GM18868 (cell line): ENCODE data around the gene SUMO3.

Source experiments
- ATAC-seq: cut with Tn5 transposase; IDR thresholded peaks from one replicate; pipeline ENCODE4 v1.9.1; 2021; ENCODE audit warnings: mild to moderate bottlenecking, moderate library complexity; ENCODE audit not compliant: unreplicated experiment

The SUMO3 gene

DNA sequence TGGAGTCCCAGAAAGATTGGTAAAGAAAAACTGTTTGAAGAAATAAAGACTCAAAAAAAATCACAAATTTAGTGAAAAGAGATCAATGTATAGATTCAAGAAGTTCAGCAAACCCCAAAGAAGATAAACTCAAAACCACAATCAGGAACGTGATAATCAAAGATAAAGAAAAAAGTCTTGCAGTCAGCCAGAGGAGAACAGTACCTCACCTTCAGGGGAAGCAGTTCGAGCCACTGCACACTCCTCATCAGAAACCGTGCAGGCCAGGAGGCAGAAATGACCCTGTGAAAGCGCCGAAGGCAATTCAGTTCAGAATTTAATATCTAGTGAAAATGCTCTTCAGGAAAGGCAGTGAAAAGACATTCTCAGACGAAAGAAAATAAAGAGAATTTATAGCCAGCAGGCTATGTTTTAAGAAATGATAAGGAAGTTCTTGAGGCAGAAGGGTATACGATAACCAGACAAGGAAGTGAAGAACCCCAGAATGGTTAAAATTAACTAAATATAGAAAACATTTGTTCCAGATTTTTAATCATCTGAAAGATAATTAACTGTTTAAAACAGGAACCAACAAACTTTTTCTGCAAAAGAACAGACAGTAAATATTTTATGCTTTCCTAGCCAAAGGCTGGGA is 13.5 kb upstream of the SUMO3 start:
- ATAC-seq, result no peak

DNA sequence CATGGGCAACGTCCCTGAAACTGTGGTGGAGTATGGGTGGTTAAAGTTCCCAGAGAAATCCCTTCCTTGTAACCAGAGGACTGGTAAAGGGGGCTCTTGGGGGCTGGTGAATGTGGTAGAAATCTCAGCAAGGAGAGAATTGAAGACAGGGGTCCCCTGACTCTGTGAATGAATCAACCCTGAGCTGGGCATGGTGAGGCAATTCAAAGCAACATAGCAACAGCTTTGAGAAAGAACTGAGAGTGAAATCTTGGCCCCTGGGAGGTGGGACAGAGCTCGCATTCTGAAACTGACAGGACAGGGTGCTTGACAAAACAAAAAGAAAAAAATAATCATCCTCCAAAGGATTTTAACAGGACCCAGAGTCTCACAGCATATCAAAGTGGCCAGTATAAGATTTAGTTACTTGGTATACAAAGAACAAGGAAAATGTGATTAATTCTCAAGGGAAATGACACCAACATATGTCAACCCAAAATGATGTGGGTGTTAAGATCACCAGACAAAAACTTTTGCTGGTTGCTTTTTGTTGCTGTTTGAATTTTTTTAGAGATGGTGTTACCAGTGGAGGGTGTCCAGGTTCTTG is 11.7 kb upstream of the SUMO3 start:
- ATAC-seq, result no peak

DNA sequence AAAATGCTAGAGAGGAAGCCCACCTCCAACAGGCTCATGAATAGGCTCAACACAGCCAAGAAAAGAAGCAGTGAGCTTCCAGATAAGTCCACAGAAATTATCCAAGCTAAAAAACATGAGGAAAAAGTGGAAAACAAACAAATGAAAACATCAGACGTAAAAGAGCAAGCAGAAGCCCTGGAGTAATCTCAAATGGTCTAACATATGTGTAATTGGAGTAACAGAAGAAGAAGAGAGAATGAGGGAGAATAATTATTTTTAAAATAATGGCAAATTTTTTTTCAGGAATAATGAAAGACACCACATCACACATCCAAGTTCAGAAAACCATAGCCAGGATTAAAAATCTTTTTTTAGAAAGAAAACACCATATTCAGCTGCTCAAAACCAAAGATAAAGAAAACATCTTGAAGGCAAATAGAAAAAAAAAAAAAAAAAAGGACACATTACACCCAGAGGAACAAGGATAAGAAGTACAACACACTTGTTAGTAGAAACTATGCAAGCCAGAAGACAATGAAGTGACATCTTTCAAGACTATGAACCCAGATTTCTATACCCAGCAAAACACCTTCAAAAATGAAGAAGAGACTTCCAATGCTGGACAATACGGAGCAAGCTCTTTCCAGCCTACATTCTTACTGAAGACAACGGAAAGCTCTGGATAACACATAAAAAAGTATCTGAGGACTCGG is 10.6 kb upstream of the SUMO3 start:
- ATAC-seq, result no peak

DNA sequence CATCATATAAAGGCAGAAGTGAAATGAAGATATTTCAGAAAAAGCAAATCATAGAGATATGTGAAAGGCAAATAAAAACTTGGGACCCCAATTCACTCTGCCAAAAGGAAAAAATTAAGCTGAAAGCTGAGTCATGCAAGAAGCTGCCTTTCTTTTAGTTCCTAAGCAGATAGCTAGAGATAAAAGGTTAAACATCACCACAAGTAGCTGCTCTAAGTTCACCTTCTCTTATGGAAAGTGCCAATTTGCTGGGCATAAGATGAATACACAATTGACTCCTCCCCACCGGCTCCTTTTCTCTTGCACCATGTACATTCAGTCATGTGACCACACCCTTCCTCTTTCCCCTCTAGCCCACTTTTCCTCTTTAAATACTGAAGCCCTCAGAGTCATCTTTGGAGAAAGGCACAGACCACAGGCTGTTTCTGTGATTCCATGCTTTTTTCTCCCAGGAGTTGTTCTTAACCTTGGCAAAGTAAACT is 5.4 kb upstream of the SUMO3 start:
- no peak for ATAC-seq

DNA sequence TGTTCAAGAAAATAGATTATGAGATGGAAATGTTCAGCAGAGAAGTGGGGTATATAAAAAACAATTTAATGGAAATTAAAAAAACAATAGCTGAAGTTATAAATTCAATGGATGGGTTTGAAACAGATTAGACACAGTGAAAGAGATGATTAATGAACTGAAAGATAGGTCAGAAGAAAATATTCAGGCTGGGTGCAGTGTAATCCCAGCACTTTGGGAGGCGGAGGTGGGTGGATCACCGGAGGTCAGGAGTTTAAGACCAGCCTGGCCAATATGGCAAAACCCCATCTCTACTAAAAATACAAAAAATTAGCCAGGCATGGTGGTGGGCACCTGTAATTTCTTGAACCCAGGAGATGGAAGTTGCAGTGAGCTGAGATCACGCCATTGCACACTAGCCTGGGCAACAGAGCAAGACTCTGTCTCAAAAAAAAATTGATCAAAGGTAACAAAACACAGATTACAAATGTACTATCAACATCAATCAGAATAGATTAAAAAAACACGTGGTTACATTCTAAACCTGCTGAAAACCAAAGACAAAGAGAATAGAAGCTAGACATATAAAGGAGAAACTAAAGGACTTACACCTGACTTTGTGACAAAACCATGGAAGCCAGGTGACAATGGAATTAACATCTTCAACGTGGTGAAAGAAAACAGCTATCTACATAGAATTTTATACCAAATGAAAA is 4.8 kb upstream of the SUMO3 start:
- ATAC-seq, result no peak

DNA sequence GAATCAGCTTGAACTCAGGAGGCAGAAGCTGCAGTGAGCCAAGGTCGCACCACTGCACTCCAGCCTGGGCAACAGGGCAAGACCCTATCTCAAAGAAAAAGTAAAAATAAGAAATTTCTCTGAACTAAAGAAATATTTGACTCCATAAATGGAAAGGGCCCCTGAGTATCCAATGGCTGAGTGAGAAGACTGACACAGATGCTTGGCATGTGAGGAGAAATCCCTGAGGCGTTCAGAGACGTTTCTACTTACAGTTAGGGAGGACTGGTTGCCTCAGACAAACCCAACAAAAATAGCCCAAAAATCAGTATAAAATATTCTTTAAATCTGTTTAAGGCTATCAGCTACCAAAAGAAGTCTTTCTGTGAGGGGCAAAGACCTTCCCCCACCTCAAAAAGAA is 3.0 kb upstream of the SUMO3 start:
- ATAC-seq, result no peak

DNA sequence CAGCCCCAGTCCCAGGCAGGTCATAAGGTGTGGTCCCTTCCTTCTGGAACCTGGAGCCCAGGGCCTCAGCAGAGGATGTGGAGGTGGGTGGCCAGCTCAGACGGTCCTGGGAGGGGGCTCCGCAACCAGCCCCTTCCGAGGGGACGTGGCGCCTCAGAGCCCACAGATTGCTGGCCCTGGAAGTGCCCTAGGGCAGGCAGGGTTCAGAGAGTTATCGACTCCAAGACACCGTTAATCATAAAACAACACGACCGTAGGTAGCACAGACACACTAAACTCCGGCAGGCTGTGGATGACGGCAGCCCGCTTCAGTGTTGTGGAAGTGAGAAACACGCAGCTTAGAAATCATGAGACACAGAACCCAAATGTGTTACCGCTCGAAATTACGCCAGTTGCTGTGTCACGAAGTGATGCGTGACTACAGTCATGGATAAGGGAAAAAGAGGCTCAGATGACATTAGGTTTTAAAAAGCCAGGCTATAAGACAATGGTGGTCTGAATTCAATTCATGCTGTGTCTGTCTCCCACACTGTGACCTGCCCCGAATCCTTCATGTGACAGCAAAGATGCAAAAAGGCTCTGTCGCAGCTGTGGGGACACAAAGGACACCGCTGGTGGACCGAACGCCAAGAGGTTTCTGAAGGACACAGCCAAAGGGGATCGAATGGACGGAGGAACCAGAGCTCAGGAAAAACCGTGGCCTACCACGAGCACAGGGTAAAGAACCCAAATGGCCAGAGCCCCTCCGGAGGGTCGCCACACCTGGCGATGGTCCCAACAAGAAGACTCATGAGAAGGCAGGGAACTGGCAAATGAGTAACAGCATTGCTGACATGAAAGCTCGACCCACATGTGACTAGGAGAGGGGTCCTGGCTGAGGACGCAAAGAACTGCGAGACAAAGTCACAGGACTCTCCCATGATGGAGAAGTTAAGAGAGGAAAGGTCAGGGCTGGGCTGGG is 1.7 kb upstream of the SUMO3 start:
- ATAC-seq, result no peak

DNA sequence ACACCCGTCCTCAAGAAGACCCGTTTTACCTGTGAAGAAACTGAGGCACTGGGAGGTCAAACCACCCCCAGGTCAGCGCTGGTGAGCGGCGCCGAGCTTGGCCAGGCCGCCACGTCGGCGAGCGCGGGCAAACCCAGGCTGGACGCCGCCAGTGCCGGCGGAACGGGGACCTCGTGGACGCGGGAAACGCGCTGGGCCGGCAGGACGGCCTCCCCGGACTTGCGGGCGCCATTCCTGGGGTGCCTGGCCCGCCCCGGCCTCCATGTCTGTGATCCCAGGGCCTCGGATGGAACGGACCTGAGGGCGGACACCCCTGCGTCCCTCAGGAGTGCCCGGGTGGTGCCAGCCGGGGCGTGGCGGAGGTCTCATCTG is 764 bp upstream of the SUMO3 start:
- ATAC-seq, result no peak

DNA sequence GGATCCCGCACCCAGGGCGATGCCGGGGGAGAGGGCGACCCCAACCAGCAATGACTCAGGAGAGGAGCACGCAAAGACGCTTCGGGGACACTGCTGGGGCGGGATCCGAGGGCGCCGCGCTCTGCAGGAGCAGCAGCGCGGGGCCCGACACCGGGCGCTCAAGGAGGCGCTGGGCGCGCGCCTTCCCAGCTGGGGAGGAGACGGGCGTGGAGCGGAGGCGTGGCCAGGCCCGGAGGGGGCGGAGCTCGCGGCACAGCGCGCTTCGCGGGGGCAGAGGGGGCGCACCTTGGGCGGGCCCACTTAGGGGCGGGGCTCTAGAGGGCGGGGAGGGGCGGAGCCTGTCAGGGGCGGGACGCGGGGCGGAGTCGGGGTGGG is 369 bp downstream of the SUMO3 start:
- peak; percentile 71 for ATAC-seq

DNA sequence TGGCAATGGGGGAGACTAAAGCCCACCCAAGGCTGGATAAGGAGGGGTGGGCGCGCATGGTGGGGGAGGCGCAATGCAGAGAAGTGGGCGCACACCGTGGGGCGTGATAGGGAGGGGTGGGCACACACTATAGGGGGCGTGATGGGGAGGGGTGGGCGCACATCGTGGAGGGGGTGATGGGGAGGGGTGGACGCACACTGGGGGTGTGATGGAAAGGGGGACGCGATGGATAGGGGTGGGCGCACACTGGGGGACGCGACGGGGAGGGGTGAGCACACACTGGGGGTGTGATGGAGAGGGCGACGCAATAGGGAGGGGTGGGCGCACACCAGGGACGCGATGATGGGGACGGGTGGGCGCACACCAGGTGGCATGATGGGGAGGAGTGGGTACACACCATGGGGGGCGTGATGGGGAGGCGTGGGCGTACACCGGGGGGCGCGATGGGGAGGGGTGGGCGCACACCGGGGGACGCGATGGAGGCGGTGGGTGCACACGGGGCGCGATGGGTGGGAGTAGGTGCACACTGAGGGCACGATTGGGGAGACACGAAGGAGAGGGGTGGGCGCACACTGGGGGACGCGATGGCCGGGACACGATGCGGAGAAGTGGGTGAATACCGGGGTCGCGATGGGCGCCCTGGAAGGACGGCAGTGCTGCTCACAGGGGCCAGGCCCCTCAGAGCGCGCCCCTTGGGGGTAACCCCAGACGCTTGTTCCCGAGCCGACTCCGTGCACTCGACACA is 929 bp downstream of the SUMO3 start:
- no peak for ATAC-seq

DNA sequence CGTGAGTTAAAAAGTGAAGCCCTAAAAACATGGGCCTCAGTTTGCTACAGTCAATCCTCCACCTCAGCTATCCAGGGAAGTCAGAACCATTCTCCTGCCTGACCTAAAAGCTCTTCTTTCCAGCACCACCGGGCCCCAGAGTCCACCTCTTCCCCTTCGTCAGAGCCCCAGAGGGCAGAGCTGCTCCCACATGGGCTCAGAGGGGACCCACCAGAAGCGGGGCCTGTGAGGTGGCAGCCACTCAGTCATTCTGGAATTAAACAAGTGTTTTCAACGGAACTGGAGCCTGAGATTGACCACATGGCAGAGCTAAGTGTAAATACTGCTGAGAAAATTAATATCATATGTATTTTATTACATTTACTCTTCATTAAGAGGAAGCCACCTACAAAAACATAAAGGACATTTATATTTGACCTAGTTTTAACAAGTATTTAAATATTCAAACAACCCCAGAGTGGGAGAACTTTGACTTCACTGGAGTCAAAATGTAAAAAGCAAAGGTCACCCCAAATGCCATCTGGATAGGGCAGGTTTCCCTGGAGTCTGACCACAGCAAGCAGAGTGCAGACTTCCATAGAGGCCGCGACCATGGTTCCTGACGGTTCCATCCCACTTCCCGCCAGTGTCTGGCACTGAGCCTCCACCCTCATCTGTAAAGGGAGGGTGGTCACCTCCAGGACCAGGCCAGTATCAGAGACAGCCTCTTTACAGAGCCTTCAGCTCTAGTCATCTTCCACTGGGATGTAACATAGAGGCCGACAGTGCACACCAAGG is 1.8 kb downstream of the SUMO3 start:
- no peak for ATAC-seq

DNA sequence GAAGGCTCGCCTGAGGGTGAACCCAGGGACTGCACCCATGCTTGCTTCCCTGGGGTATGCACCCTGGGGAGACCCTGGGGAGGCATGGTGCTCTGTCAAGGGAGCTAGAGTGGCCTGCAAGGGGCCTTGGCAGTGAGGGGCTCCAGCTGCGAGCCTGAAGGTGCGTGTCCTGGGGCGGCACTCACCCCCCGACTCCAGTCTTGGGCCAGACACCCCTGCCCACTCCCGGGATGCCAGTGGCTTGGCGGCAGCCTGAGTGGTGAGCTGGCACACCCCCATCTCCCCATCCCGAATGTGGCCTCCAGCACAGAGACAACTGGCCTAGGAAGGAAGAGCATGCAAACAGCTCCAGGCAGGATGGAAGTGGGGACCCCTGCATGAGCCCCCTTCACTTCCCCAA is 2.6 kb downstream of the SUMO3 start:
- ATAC-seq, result no peak

DNA sequence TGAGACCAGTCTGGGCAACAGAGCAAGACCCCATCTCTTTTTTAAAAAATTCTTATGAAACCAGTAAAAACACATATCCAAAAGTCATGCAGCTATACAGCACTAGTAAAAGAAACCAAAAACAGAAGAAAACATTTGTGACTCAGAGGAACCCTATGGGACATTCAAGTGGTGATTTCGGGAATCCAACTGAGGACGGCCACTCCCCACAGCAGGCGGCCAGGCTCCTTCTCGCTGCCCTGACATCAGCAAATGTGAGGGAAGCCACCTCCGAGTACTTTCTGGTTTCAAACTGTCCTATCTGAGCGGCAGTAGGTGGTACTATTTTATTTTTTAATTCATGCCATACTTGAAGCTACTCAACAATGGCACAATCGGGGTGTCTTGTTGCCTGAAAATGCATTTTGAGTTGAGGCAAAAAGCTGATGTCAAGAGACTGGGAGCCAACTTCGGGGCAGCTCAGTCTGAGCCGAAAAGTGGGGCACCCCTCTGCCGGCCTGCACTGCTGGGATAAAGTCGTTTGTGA is 3.3 kb downstream of the SUMO3 start:
- no peak for ATAC-seq

DNA sequence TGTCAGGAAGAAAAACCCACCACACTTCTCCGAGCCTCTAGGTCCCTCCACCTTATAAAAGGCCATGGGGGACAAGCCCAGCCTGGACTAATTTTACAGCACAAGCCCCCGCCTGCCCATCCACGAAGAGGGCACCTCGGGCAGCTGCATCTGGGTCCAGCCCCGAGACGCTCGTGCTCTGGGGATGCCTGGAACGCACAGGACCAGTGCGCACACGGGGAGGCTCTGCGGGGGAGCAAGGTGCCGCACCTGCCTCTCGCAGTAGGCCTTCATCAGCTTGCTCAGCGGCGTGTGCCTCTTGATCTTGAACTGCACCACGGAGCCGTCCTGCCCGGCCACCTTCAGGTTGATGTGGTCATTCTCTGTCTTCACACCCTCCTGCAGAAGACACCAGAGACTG is 4.1 kb downstream of the SUMO3 start:
- ATAC-seq, result no peak

DNA sequence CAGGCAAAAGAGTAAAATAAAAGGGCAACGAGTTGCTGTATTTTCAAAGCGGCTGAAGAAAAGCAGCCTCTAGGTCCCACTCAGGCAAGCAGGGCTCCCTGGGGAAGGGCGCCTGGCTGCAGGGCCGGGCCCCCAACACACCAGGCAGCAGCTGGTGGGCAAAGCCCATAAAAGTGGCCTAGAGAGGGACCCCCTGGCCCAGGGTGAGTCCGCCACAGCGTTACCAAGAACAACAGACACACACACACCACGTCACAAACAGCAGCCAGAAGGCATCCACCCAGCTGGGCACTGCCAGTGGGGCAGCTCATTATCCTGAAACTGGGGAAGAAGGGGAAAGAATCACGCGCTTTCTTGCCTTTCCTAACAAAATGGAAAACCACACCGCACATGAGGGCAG is 4.7 kb downstream of the SUMO3 start:
- no peak for ATAC-seq

DNA sequence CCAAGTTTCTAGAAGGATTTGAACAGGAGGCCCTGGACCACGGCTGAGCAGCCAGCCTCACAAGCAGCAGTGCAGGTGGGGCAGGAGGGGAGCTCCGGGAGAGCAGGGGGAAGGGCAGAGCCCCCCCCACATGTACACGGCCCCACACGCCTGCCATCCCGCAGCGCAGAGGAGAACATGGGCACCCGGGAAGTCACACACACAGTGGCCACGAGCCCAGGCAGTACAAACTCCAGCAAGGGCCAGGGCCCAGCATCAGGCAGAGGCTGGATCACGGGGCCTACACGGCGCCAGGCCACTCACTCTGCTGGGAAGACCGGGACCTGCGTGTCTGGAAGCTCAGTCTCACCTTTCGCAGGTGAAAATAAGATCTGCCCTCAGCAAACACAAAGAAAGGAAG is 5.2 kb downstream of the SUMO3 start:
- ATAC-seq, result no peak

DNA sequence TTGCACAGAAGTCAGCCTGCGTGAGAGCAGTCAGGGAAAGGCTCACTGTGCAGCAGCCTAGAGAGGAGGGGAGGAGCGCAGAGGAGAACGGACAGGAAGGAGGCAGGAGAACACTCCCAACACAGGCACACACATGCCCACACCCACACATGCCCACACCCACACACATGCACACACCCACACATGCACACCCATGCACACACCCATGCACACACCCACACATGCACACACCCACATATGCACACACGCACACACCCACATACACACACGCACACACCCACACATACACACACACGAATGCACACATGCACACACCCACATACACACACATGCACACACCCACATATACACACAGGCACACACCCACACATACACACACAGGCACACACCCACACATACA is 7.1 kb downstream of the SUMO3 start:
- ATAC-seq, result no peak

DNA sequence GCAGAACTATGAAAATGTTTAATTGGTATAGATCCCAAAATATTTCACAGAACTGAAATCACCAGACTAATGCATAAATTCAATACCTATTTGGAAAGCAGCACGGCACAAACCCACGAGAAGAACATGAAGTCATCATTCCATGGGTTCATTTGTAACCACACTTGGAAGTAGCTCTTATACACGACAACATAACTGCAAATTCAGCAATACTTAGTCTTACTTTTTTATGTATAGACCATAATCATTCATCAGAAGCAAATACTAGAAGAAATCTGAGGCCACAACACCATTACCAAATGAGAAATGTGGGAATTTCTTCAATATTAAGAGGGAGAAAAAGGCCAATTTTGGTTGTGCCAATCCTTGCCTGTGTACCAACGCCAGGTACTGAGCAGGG is 12.0 kb downstream of the SUMO3 start:
- no peak for ATAC-seq

DNA sequence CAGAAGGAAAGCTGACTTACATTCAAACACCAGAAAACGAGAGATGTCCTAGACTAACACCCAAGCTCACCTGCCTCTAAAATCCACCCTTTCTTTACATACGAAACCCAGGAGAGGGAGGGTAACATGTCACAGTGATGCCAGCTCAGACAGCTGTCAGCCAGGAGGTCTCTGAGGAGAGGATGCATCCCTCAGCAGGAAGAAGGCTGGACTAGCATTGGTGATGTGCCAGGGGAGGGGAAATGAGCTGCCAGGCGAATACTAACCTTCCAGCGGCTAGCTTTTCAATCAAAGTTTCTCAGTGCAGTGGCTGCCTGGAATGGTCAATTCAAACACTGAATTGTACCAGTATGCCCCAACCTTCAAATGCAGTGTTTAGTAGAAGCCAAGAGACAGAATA is 12.6 kb downstream of the SUMO3 start:
- no peak for ATAC-seq
